Peyer's patch (tissue), 4 donors: ENCODE data around the gene CD300E. TPM values are rescaled to one million over a fixed set of nuclear protein-coding genes. Genes with fewer than 3 reads are reported as not detected.
"Not testable (repeated sequence)": the region's sequence is repeated elsewhere in the genome, so short reads cannot be mapped to it uniquely, and the experiment has no call there.

Source experiments
- DNase-seq, 3 donors: peaks; one replicate each; pipeline ENCODE4 v3.0.0-alpha.2; 2017 to 2019
- H3K27ac ChIP-seq, 4 donors: fragments of 200-600 bp; sonication (generic); one replicate each; pipeline ENCODE4 v1.5.1; 2016 to 2019
- H3K27me3 ChIP-seq, 2 donors: fragments of 200-600 bp; sonication (generic); one replicate each; pipeline ENCODE4 v1.5.1; 2019
- H3K36me3 ChIP-seq, 3 donors: fragments of 200-600 bp; sonication (generic); one replicate each; pipeline ENCODE4 v1.5.1; 2016 to 2019
- H3K4me1 ChIP-seq, 4 donors: fragments of 200-600 bp; sonication (generic); one replicate each; pipeline ENCODE4 v1.5.1; 2016 to 2019
- H3K4me3 ChIP-seq, 4 donors: fragments of 200-600 bp; sonication (generic); 1 replicate in 3 of 4; 2 replicates in 1 of 4; pipeline ENCODE4 v1.5.1; 2016 to 2019; ENCODE audit warnings: mild to moderate bottlenecking in 1 of 4
- H3K9me3 ChIP-seq, 4 donors: fragments of 200-600 bp; sonication (generic); one replicate each; pipeline ENCODE4 v1.5.1; 2016 to 2019; ENCODE audit warnings: mild to moderate bottlenecking in 1 of 4
- POLR2A ChIP-seq, 2 donors: fragments of 450-650 bp; IDR thresholded peaks; one replicate each; pipeline ENCODE4 v1.5.1; 2017; ENCODE audit warnings: antibody characterized with exemption in 2 of 2, mild to moderate bottlenecking in 2 of 2, moderate library complexity in 2 of 2
- total RNA-seq, 4 donors: library from RNA; depleted of rRNA; stranded (reverse); fragments of >200 nt; gene quantifications; one replicate each; pipeline ENCODE4 v1.1.0, GENCODE V29; 2016
- TF ChIP-seq, protein P1 (sequence below), 6 experiments: fragments of 450-650 bp in 4 of 6; fragments of 200-600 bp in 2 of 6; sonication (generic) in 1 of 6; IDR thresholded peaks; one replicate each; pipeline ENCODE4 v1.5.1; 2017 to 2019; ENCODE audit warnings: antibody characterized with exemption in 6 of 6, mild to moderate bottlenecking in 3 of 6, moderate library complexity in 1 of 6

The CD300E gene
- total RNA-seq, 4 donors from 2014 or later = not detected

DNA sequence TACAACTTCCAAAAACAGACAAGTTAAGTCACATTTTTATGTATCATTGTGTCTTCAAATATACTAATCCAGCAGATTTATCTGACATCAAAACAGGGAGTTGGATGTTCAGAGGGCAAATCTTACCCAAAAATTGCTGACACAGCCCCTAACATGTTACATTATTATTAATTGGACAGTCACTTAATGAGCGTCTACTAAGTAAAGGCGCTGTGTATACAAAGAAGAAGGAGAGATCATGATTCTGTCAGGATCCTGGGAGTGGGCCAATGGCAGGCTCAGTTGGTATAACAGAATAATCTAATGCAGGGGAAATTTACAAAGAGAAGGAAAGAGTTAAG, 18.4 kb upstream of the CD300E start:
- no peaks in the 10 kb centered on the region for H3K27me3 ChIP-seq
- H3K9me3 ChIP-seq = no peaks in the 10 kb centered on the region
- DNase-seq = no peak
- H3K36me3 ChIP-seq = no peaks in the 10 kb centered on the region
- H3K4me1 ChIP-seq = peaks cover 0 to 16% (median 2%) of the 10 kb centered on the region in 4 donors
- TF ChIP-seq, protein P1, sequence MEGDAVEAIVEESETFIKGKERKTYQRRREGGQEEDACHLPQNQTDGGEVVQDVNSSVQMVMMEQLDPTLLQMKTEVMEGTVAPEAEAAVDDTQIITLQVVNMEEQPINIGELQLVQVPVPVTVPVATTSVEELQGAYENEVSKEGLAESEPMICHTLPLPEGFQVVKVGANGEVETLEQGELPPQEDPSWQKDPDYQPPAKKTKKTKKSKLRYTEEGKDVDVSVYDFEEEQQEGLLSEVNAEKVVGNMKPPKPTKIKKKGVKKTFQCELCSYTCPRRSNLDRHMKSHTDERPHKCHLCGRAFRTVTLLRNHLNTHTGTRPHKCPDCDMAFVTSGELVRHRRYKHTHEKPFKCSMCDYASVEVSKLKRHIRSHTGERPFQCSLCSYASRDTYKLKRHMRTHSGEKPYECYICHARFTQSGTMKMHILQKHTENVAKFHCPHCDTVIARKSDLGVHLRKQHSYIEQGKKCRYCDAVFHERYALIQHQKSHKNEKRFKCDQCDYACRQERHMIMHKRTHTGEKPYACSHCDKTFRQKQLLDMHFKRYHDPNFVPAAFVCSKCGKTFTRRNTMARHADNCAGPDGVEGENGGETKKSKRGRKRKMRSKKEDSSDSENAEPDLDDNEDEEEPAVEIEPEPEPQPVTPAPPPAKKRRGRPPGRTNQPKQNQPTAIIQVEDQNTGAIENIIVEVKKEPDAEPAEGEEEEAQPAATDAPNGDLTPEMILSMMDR (IDR thresholded peaks at IDR 0.05) = no peak
- no peak for TF ChIP-seq POLR2A (IDR thresholded peaks at IDR 0.05)
- H3K4me3 ChIP-seq = no peak overlapping the region
- H3K27ac ChIP-seq = no peak overlapping the region

DNA sequence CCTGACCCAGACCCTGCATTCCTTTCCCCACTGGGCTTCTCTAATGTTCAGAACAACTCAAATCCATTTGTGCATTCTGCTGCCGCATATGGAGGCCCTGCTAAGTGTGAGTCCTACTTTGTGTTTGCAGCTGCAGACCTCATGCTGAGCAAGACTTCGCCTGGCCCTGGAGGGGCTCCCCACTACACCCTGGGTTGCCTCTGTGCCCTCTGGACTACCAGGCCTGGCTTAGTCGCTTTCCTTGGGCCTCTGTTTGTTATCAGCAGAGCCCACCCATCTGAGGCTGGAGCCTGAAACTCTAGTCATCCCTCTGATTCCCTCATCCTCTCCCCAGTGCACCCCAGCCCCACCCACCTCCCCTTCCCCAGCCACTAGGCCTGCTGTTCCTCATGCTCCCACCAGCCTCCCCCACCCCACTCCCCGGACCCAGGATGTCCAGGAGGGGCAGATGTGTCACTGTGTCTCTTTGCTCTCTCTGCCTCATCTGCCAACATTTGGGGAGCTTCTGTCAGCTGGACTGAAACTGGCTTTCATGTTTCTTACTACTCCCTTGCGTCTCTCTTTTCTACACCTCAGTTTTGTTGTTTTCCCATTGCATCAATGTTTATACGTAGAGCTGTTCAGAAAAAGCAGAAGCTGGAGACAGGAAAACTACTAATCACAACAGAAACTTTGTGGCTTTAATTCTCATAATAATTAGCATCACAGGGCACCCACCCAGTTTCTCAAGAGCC, 17.9 kb upstream of the CD300E start:
- H3K4me1 ChIP-seq = peaks cover 0 to 16% (median 2%) of the 10 kb centered on the region in 4 donors
- H3K27ac ChIP-seq = peak overlapping the region in 1 of 4 donors; percentile 26
- H3K27me3 ChIP-seq = no peaks in the 10 kb centered on the region
- no peak for TF ChIP-seq POLR2A (IDR thresholded peaks at IDR 0.05)
- TF ChIP-seq, protein P1 (IDR thresholded peaks at IDR 0.05) = no peak
- no peaks in the 10 kb centered on the region for H3K9me3 ChIP-seq
- DNase-seq = no peak
- H3K4me3 ChIP-seq = no peak overlapping the region
- no peaks in the 10 kb centered on the region for H3K36me3 ChIP-seq

DNA sequence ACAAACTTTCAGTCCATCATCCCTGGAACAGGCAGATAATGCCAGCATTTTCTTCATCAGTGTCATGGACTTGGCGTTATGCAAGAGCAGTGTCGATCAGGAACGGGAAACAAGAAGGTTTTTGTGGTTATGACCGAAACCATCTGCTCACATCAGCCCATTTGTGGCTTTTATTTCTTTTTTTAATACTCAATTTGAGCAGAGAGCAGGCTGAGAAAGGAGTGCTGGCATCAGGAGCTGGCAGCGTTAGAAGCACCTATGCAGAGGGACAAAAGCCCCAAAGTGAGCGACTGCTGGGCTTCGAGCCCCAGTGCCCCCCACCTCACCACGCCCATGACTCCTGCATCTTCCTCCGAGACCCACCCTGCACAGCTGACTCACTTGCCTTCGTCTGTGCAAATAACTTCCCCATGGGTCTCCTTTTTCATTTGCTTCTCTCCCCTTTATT, 16.2 kb upstream of the CD300E start:
- peak overlapping the region in 1 of 4 donors; percentile 46 for H3K27ac ChIP-seq
- DNase-seq = peak in 1 of 3 donors; percentile 22
- no peaks in the 10 kb centered on the region for H3K9me3 ChIP-seq
- no peak for TF ChIP-seq POLR2A (IDR thresholded peaks at IDR 0.05)
- TF ChIP-seq, protein P1 (IDR thresholded peaks at IDR 0.05) = no peak
- H3K36me3 ChIP-seq = no peaks in the 10 kb centered on the region
- H3K27me3 ChIP-seq = no peaks in the 10 kb centered on the region
- peaks cover 0 to 16% (median 2%) of the 10 kb centered on the region in 4 donors for H3K4me1 ChIP-seq
- no peak overlapping the region for H3K4me3 ChIP-seq

DNA sequence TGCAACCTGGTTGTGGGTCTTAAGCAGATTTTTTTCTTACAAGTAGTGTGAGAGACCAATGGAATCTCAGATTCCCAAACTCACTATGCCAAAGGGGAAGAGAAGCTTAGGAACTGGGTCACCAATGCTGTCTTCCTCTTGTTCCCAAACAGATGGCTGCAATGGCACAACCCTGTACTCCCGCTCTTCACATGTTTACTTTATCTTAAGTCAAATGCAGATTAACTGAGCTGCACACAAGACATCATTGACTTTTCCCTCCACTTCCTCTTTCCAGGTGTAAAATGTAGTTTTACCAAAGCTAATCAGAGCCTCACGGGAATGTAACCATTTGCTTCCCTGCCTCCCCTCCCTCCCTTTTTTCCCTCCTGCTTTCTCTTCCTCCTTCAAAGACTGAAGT, 14.4 kb upstream of the CD300E start:
- Histone ChIP-seq H3K27ac (no peak overlapping the region), H3K4me1 (peaks cover 0 to 16% (median 2%) of the 10 kb centered on the region in 4 donors), H3K4me3 (no peak overlapping the region), H3K9me3 (no peaks in the 10 kb centered on the region), H3K36me3 (no peaks in the 10 kb centered on the region), H3K27me3 (no peaks in the 10 kb centered on the region)
- DNase-seq = no peak
- no peak for TF ChIP-seq POLR2A (IDR thresholded peaks at IDR 0.05)
- TF ChIP-seq, protein P1 (IDR thresholded peaks at IDR 0.05) = no peak

DNA sequence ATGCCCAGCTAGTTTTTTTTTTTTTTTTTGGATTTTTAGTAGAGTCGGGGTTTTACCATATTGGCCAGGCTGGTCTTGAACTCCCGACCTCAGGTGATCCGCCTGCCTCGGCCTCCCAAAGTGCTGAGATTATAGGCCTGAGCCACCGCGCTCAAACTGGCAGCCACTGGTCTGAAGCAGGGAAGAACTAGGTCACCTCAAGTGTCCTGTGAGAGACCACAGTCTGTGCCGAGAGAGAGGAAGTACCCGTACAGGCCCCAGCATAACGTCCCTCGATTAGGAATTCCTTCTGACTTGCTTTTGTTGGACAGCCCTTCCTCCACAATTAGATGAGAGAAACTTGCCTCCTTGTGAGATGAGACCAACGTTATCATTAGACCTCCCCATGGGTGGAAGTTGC, 13.7 kb upstream of the CD300E start:
- Histone ChIP-seq H3K36me3 (no peaks in the 10 kb centered on the region), H3K27ac (no peak overlapping the region), H3K9me3 (no peaks in the 10 kb centered on the region), H3K4me1 (peaks cover 0 to 11% (median 3%) of the 10 kb centered on the region in 4 donors), H3K4me3 (no peak overlapping the region), H3K27me3 (no peaks in the 10 kb centered on the region)
- TF ChIP-seq POLR2A (IDR thresholded peaks at IDR 0.05) = no peak
- TF ChIP-seq, protein P1 (IDR thresholded peaks at IDR 0.05) = no peak
- DNase-seq = no peak

DNA sequence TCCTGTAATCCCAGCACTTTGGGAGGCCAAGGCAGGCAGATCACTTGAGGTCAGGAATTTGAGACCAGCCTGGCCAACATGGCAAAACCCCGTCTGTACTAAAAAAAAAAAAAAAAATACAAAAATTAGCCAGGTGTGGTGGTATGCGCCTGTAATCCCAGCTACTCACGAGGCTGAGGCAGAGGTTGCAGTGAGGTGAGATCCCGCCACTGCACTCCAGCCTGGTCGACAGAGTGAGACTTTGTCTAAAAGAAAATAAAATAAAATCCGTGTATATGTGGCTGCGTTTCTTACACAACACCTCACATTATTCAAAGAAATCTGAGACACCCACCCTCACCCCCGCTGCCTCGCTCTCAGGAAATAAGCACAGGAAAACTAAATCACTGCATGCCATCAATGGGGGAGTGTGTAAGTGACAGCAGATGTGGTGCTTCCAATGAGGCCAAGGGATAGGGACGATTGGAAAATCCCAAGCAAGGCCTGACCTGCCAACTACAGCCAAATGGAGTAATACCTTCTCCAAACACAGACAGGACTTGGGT, 13.1 kb upstream of the CD300E start:
- not testable (repeated sequence) for DNase-seq, H3K27ac ChIP-seq, H3K36me3 ChIP-seq, H3K4me1 ChIP-seq, H3K9me3 ChIP-seq, H3K27me3 ChIP-seq, H3K4me3 ChIP-seq
